ENCODE measurements around the gene TPSAB1. TPM values are rescaled to one million over a fixed set of nuclear protein-coding genes. Genes with fewer than 3 reads are reported as not detected.

The TPSAB1 gene
- total RNA-seq, 4 donors from 2014 or later = 3.9 to 96.2 (median 14.2) TPM

DNA sequence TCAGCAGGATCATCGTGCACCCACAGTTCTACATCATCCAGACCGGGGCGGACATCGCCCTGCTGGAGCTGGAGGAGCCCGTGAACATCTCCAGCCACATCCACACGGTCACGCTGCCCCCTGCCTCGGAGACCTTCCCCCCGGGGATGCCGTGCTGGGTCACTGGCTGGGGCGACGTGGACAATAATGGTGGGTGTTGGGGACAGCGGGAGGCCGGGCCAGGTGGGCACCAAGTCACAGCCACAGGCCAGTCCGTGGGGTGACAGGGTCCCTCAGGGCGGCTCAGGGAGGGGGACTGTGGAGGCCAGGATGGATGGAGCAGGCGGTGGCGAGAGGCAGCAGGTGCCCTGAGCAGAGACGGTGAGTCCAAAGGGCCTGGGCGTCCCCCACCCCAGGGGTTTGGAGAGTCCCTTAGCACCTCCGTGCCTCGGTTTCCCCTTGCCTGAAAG is 16.4 kb downstream of the TPSAB1 start:
- no peak for TF ChIP-seq POLR2A (IDR thresholded peaks at IDR 0.05)
- TF ChIP-seq, protein P1, sequence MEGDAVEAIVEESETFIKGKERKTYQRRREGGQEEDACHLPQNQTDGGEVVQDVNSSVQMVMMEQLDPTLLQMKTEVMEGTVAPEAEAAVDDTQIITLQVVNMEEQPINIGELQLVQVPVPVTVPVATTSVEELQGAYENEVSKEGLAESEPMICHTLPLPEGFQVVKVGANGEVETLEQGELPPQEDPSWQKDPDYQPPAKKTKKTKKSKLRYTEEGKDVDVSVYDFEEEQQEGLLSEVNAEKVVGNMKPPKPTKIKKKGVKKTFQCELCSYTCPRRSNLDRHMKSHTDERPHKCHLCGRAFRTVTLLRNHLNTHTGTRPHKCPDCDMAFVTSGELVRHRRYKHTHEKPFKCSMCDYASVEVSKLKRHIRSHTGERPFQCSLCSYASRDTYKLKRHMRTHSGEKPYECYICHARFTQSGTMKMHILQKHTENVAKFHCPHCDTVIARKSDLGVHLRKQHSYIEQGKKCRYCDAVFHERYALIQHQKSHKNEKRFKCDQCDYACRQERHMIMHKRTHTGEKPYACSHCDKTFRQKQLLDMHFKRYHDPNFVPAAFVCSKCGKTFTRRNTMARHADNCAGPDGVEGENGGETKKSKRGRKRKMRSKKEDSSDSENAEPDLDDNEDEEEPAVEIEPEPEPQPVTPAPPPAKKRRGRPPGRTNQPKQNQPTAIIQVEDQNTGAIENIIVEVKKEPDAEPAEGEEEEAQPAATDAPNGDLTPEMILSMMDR (IDR thresholded peaks at IDR 0.05) = no peak
- no peaks in the 10 kb centered on the region for H3K36me3 ChIP-seq
- H3K27ac ChIP-seq = no peak overlapping the region
- DNase-seq = no peak
- peaks cover 0 to 10% of the 10 kb centered on the region in 2 donors for H3K27me3 ChIP-seq
- intact Hi-C loops (cut with DNase I; ENCODE audit: low total_unique reads) = no loop called here
- no peak overlapping the region for H3K4me3 ChIP-seq
- no peaks in the 10 kb centered on the region for H3K4me1 ChIP-seq
- H3K9me3 ChIP-seq = no peaks in the 10 kb centered on the region

DNA sequence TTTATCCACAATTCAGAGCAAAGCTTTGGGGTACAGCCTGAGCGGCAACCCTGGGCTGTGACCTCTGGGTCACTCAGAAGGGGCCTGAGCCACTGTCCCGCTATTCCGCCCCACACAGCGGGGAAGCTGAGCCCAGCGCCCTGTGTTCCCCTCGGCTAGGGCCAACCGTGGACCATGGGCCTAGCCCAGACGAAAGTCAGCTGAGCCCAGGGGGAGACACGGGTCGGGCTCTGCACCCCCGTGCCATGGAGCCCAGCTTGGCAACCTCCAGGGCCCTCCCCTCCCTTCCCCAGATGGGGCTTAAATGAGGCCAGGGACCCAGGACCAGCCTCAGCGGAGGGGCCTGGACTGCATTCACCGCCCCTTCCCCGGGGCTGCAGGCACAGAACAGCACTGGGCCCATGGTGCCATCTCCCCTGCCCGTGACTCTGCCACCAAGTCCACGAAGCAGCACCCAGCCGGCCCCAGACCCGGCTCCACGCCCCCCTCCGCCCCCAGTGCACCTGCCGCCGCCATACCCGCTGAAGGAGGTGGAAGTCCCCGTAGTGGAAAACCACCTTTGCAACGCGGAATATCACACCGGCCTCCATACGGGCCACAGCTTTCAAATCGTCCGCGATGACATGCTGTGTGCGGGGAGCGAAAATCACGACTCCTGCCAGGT is 17.2 kb downstream of the TPSAB1 start:
- intact Hi-C loops (cut with DNase I; ENCODE audit: low total_unique reads) = no loop called here
- Histone ChIP-seq H3K4me1 (no peaks in the 10 kb centered on the region), H3K27ac (no peak overlapping the region), H3K36me3 (no peaks in the 10 kb centered on the region), H3K4me3 (no peak overlapping the region), H3K9me3 (no peaks in the 10 kb centered on the region), H3K27me3 (peaks cover 0 to 13% of the 10 kb centered on the region in 2 donors)
- no peak for DNase-seq
- TF ChIP-seq, protein P1 (IDR thresholded peaks at IDR 0.05) = no peak
- TF ChIP-seq POLR2A (IDR thresholded peaks at IDR 0.05) = no peak

DNA sequence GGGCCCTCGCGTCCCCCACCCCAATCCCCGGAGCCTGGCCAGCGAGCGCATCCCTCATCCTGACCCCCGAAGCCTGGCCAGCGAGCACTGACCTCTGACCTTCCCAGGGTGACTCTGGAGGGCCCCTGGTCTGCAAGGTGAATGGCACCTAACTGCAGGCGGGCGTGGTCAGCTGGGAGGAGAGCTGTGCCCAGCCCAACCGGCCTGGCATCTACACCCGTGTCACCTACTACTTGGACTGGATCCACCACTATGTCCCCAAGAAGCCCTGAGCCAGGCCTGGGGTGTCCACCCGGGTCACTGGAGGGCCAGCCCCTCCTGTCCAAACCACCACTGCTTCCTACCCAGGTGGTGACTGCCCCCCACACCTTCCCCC is 17.7 kb downstream of the TPSAB1 start:
- Histone ChIP-seq H3K27me3 (peaks cover 0 to 13% of the 10 kb centered on the region in 2 donors), H3K36me3 (no peaks in the 10 kb centered on the region), H3K9me3 (no peaks in the 10 kb centered on the region), H3K4me1 (no peaks in the 10 kb centered on the region), H3K27ac (no peak overlapping the region), H3K4me3 (no peak overlapping the region)
- no peak for DNase-seq
- no peak for TF ChIP-seq POLR2A (IDR thresholded peaks at IDR 0.05)
- TF ChIP-seq, protein P1 (IDR thresholded peaks at IDR 0.05) = no peak
- intact Hi-C loops (cut with DNase I; ENCODE audit: low total_unique reads) = no loop called here

DNA sequence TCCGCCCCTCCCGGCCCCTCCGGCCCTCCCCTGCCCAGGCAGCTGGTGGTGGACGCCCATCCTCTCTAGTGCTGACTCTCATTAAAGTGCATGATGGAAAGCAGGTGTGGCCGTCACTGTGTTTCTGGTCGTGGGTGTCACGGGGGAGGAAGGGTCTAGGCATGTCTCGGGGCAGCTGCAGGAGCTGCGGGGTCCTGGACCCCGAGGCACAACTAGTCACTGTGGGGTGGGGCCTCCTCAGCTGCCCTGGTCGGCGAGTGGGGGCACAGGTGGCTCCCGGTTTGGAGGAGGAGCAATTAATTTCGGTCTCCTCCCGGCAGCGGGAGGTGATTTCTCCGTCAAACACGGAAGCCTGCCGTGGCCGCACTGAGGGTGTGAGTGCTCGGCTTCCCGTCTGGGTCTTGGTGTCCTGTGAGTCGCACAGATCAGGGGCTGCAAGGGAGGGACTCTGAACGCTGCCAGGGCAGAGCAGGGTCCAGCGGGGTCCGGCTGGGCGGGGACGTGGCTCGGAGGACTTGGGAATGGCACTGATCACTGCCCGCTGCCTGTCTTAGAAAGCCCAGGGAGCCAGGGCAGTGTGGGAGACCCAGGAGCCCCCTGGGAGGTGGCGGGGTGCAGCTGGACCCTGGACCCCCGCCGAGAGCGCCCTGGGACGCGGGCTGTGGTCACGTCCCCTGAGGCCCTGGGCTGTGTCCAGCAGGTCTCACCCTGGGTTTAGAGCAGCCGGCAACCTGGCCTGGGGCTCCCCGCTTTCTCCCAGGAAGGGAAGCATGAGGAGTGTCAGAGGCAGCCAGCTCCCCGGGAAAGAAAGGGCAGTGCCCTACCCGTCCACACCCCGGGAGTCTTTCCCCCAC is 18.6 kb downstream of the TPSAB1 start:
- Histone ChIP-seq H3K36me3 (no peaks in the 10 kb centered on the region), H3K27ac (no peak overlapping the region), H3K9me3 (no peaks in the 10 kb centered on the region), H3K4me3 (no peak overlapping the region), H3K27me3 (peaks cover 0 to 13% of the 10 kb centered on the region in 2 donors), H3K4me1 (no peaks in the 10 kb centered on the region)
- intact Hi-C loops (cut with DNase I; ENCODE audit: low total_unique reads) = no loop called here
- DNase-seq = no peak
- no peak for TF ChIP-seq POLR2A (IDR thresholded peaks at IDR 0.05)
- TF ChIP-seq, protein P1 (IDR thresholded peaks at IDR 0.05) = no peak

DNA sequence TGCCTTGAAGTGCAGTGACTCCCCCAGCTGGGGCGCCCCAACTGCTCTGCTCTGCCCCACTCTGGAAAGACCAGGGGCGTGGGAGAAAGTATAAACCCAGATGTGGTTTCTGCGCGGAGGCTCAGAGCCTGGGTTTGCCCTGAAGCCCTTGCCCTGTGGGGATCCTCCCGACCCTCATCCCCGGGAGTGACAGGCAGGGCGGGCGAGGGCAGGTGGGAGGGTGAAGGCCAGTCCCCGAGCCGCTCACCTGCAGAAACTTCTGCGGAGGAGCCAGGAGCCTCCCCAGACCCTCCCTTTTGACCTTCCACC is 19.2 kb downstream of the TPSAB1 start:
- Histone ChIP-seq H3K4me3 (no peak overlapping the region), H3K27ac (no peak overlapping the region), H3K36me3 (no peaks in the 10 kb centered on the region), H3K27me3 (peaks cover 0 to 13% of the 10 kb centered on the region in 2 donors), H3K4me1 (no peaks in the 10 kb centered on the region), H3K9me3 (no peaks in the 10 kb centered on the region)
- DNase-seq = no peak
- no peak for TF ChIP-seq POLR2A (IDR thresholded peaks at IDR 0.05)
- TF ChIP-seq, protein P1 (IDR thresholded peaks at IDR 0.05) = no peak
- intact Hi-C loops (cut with DNase I; ENCODE audit: low total_unique reads) = no loop called here

Data from uterus (tissue), 4 donors.